ENCODE results near the gene MACROH2A2. TPM values are rescaled to one million over a fixed set of nuclear protein-coding genes. Genes with fewer than 3 reads are reported as not detected.

The MACROH2A2 gene
- total and polyA plus RNA-seq, 2 experiments from 2014 or later = 11.6 to 16.2 TPM

DNA sequence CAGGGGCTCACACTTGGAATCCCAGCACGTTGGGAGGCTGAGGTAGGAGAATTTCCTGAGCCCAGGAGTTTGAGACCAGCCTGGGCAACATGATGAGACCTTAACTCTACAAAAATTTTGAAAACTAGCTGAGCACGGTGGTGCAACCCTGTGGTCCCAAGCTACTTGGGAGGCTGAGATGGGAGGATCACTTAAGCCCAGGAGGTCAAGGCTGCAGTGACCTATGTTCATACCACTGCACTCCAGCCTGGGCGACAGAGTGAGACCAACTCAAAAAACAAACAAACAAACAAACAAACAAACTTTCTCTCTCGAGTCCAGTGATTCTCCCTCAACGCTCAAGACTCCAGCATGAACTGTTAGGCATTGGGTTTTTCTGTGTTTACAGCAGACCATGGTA, 95.9 kb downstream of the MACROH2A2 start:
- no peak overlapping the region for H3K4me3 Mint-ChIP-seq

More for the DNA sequence above, 95.9 kb downstream of the MACROH2A2 start:
- Histone ChIP-seq H2AFZ (no peak overlapping the region), H3K4me3 (no peak overlapping the region), H3K36me3 (ENCODE audit: insufficient read depth) (peaks cover 16% of the 10 kb centered on the region), H4K20me1 (replicated peaks; ENCODE audit: insufficient read depth) (no peaks in the 10 kb centered on the region; the same call in none of the 2 replicates), H3K9me2 (ENCODE audit: insufficient read depth) (no peaks in the 10 kb centered on the region), H3K79me2 (replicated peaks; ENCODE audit: insufficient read depth) (peaks cover 7% of the 10 kb centered on the region; the same call in 1 of the 2 replicates), H3F3A (replicated peaks; ENCODE audit: low read depth) (0 out of 2 replicates have a peak, but pooled peaks cover 3% of the 10 kb centered on the region), H3K27me3 (ENCODE audit: insufficient read depth) (peaks cover 7% of the 10 kb centered on the region; the same call in 1 of the 2 replicates), H3K4me2 (no peak overlapping the region), H3K4me1 (ENCODE audit: insufficient read depth) (peaks cover 12% of the 10 kb centered on the region; the same call in 1 of the 2 replicates), H3K27ac (ENCODE audit: low read depth) (no peak overlapping the region)
- DNase-seq (ENCODE audit: low spot score) = no peak
- Mint-ChIP-seq H3K9me3 (no peaks in the 10 kb centered on the region), H3K27ac (peak overlapping the region; percentile 45; the same call in 1 of the 2 replicates), H3K4me1 (peaks cover 14% of the 10 kb centered on the region), H3K27me3 (ENCODE audit: insufficient read depth, low read depth, poor library complexity) (peaks cover 6% of the 10 kb centered on the region), H3K36me3 (ENCODE audit: low read depth) (peaks cover 31% of the 10 kb centered on the region)
- TF ChIP-seq ZNF331 (CRISPR knock-in tag; IDR thresholded peaks at IDR 0.05; ENCODE audit: low read depth) = no peak
- TF ChIP-seq, protein P1, sequence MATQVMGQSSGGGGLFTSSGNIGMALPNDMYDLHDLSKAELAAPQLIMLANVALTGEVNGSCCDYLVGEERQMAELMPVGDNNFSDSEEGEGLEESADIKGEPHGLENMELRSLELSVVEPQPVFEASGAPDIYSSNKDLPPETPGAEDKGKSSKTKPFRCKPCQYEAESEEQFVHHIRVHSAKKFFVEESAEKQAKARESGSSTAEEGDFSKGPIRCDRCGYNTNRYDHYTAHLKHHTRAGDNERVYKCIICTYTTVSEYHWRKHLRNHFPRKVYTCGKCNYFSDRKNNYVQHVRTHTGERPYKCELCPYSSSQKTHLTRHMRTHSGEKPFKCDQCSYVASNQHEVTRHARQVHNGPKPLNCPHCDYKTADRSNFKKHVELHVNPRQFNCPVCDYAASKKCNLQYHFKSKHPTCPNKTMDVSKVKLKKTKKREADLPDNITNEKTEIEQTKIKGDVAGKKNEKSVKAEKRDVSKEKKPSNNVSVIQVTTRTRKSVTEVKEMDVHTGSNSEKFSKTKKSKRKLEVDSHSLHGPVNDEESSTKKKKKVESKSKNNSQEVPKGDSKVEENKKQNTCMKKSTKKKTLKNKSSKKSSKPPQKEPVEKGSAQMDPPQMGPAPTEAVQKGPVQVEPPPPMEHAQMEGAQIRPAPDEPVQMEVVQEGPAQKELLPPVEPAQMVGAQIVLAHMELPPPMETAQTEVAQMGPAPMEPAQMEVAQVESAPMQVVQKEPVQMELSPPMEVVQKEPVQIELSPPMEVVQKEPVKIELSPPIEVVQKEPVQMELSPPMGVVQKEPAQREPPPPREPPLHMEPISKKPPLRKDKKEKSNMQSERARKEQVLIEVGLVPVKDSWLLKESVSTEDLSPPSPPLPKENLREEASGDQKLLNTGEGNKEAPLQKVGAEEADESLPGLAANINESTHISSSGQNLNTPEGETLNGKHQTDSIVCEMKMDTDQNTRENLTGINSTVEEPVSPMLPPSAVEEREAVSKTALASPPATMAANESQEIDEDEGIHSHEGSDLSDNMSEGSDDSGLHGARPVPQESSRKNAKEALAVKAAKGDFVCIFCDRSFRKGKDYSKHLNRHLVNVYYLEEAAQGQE (IDR thresholded peaks at IDR 0.05; ENCODE audit: unreplicated experiment) = no peak
- TF ChIP-seq STAT1 (IDR thresholded peaks at IDR 0.05; ENCODE audit: unreplicated experiment) = no peak
- no peak for TF ChIP-seq EZH2phosphoT487 (IDR thresholded peaks at IDR 0.05; ENCODE audit: unreplicated experiment)
- TF ChIP-seq, protein P2, sequence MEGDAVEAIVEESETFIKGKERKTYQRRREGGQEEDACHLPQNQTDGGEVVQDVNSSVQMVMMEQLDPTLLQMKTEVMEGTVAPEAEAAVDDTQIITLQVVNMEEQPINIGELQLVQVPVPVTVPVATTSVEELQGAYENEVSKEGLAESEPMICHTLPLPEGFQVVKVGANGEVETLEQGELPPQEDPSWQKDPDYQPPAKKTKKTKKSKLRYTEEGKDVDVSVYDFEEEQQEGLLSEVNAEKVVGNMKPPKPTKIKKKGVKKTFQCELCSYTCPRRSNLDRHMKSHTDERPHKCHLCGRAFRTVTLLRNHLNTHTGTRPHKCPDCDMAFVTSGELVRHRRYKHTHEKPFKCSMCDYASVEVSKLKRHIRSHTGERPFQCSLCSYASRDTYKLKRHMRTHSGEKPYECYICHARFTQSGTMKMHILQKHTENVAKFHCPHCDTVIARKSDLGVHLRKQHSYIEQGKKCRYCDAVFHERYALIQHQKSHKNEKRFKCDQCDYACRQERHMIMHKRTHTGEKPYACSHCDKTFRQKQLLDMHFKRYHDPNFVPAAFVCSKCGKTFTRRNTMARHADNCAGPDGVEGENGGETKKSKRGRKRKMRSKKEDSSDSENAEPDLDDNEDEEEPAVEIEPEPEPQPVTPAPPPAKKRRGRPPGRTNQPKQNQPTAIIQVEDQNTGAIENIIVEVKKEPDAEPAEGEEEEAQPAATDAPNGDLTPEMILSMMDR (conservative IDR thresholded peaks at IDR 0.05; ENCODE audit: low read depth in 2 of 2) = no peak
- no peak for TF ChIP-seq JUNB (IDR thresholded peaks at IDR 0.05; ENCODE audit: unreplicated experiment)
- TF ChIP-seq, protein P3, sequence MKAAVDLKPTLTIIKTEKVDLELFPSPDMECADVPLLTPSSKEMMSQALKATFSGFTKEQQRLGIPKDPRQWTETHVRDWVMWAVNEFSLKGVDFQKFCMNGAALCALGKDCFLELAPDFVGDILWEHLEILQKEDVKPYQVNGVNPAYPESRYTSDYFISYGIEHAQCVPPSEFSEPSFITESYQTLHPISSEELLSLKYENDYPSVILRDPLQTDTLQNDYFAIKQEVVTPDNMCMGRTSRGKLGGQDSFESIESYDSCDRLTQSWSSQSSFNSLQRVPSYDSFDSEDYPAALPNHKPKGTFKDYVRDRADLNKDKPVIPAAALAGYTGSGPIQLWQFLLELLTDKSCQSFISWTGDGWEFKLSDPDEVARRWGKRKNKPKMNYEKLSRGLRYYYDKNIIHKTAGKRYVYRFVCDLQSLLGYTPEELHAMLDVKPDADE (IDR thresholded peaks at IDR 0.05) = no peak
- no peak for TF ChIP-seq EZH2 (IDR thresholded peaks at IDR 0.05; ENCODE audit: low read depth, unreplicated experiment)
- TF ChIP-seq, protein P4, sequence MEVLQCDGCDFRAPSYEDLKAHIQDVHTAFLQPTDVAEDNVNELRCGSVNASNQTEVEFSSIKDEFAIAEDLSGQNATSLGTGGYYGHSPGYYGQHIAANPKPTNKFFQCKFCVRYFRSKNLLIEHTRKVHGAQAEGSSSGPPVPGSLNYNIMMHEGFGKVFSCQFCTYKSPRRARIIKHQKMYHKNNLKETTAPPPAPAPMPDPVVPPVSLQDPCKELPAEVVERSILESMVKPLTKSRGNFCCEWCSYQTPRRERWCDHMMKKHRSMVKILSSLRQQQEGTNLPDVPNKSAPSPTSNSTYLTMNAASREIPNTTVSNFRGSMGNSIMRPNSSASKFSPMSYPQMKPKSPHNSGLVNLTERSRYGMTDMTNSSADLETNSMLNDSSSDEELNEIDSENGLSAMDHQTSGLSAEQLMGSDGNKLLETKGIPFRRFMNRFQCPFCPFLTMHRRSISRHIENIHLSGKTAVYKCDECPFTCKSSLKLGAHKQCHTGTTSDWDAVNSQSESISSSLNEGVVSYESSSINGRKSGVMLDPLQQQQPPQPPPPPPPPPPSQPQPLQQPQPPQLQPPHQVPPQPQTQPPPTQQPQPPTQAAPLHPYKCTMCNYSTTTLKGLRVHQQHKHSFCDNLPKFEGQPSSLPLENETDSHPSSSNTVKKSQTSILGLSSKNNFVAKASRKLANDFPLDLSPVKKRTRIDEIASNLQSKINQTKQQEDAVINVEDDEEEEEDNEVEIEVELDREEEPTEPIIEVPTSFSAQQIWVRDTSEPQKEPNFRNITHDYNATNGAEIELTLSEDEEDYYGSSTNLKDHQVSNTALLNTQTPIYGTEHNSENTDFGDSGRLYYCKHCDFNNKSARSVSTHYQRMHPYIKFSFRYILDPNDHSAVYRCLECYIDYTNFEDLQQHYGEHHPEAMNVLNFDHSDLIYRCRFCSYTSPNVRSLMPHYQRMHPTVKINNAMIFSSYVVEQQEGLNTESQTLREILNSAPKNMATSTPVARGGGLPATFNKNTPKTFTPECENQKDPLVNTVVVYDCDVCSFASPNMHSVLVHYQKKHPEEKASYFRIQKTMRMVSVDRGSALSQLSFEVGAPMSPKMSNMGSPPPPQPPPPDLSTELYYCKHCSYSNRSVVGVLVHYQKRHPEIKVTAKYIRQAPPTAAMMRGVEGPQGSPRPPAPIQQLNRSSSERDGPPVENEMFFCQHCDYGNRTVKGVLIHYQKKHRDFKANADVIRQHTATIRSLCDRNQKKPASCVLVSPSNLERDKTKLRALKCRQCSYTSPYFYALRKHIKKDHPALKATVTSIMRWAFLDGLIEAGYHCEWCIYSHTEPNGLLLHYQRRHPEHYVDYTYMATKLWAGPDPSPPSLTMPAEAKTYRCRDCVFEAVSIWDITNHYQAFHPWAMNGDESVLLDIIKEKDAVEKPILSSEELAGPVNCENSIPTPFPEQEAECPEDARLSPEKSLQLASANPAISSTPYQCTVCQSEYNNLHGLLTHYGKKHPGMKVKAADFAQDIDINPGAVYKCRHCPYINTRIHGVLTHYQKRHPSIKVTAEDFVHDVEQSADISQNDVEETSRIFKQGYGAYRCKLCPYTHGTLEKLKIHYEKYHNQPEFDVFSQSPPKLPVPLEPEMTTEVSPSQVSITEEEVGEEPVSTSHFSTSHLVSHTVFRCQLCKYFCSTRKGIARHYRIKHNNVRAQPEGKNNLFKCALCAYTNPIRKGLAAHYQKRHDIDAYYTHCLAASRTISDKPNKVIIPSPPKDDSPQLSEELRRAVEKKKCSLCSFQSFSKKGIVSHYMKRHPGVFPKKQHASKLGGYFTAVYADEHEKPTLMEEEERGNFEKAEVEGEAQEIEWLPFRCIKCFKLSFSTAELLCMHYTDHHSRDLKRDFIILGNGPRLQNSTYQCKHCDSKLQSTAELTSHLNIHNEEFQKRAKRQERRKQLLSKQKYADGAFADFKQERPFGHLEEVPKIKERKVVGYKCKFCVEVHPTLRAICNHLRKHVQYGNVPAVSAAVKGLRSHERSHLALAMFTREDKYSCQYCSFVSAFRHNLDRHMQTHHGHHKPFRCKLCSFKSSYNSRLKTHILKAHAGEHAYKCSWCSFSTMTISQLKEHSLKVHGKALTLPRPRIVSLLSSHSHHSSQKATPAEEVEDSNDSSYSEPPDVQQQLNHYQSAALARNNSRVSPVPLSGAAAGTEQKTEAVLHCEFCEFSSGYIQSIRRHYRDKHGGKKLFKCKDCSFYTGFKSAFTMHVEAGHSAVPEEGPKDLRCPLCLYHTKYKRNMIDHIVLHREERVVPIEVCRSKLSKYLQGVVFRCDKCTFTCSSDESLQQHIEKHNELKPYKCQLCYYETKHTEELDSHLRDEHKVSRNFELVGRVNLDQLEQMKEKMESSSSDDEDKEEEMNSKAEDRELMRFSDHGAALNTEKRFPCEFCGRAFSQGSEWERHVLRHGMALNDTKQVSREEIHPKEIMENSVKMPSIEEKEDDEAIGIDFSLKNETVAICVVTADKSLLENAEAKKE (CRISPR knock-in tag; IDR thresholded peaks at IDR 0.05) = no peak
- TF ChIP-seq NANOG (IDR thresholded peaks at IDR 0.05; ENCODE audit: borderline replicate concordance) = no peak
- no peak for TF ChIP-seq POLR2AphosphoS5 (IDR thresholded peaks at IDR 0.05; ENCODE audit: low read depth)
- no peak for TF ChIP-seq CREB1 (CRISPR knock-in tag; IDR thresholded peaks at IDR 0.05; ENCODE audit: low read depth)
- no peak for TF ChIP-seq ZNF114 (CRISPR knock-in tag; IDR thresholded peaks at IDR 0.05)
- no peak for ATAC-seq

All from GM23338 (cell line).